B cell (primary cell): ENCODE measurements around the gene PIGC. TPM values are rescaled to one million over a fixed set of nuclear protein-coding genes. Genes with fewer than 3 reads are reported as not detected.

ENCODE experiments used
- ATAC-seq: fragments of 200-7000 bp; cut with Tn5 transposase; one replicate; pipeline ENCODE4 v1.10.0; 2021; ENCODE audit warnings: low read depth, mild to moderate bottlenecking, moderate number of reproducible peaks, moderate library complexity
- CTCF ChIA-PET: fragments of 350-600 bp; sonication (Branson Sonifier 250); formaldehyde crosslinking; loops from one replicate; lab custom pipeline; 2021; ENCODE audit warnings: antibody characterized with exemption, inconsistent platforms; lab: Charles Lee
- POLR2A ChIA-PET: fragments of 350-600 bp; sonication (Branson Sonifier 250); formaldehyde crosslinking; loops from one replicate; lab custom pipeline; 2021; ENCODE audit warnings: antibody characterized with exemption; lab: Charles Lee
- DNase-seq: peaks from one replicate; pipeline ENCODE4 v3.0.0; 2013
- H2AFZ ChIP-seq: 2 replicates; pipeline ENCODE4 v1.6.1; 2012; ENCODE audit warnings: mild to moderate bottlenecking, low read depth, low read length; ENCODE audit not compliant: insufficient read depth, poor library complexity, severe bottlenecking
- H3K27ac ChIP-seq, 2 donors: 1 replicate in 1 of 2; 2 replicates in 1 of 2; pipeline ENCODE4 v1.5.1; 2012 to 2013; ENCODE audit warnings: low read length in 2 of 2, mild to moderate bottlenecking in 2 of 2, moderate library complexity in 1 of 2
- H3K27me3 ChIP-seq, 4 experiments: fragments of 200-600 bp in 1 of 4; sonication (generic) in 1 of 4; replicated peaks in 1 of 4; 1 replicate in 2 of 4; 2 replicates in 2 of 4; pipeline versions ENCODE4 v1.6.1 to v1.7.0; 2013 to 2016; ENCODE audit warnings: low read length in 3 of 4, mild to moderate bottlenecking in 2 of 4, mixed read lengths in 1 of 4, moderate library complexity in 1 of 4; ENCODE audit not compliant: insufficient read depth in 4 of 4, control insufficient read depth in 3 of 4; ENCODE audit errors: control extremely low read depth in 1 of 4
- H3K36me3 ChIP-seq, 2 experiments: replicated peaks in 1 of 2; 1 replicate in 1 of 2; 2 replicates in 1 of 2; pipeline versions ENCODE4 v1.6.1 to v1.7.1; 2013; ENCODE audit warnings: low read length in 1 of 2; ENCODE audit not compliant: insufficient read depth in 2 of 2, control insufficient read depth in 1 of 2; ENCODE audit errors: control extremely low read depth in 1 of 2, extremely low read depth in 1 of 2
- H3K4me1 ChIP-seq, 2 donors: fragments of 200-600 bp in 1 of 2; sonication (generic) in 1 of 2; 1 replicate in 1 of 2; 2 replicates in 1 of 2; pipeline versions ENCODE4 v1.5.1 to v1.6.1; 2013 to 2017; ENCODE audit warnings: low read length in 2 of 2; ENCODE audit not compliant: control insufficient read depth in 2 of 2, insufficient read depth in 2 of 2
- H3K4me2 ChIP-seq: replicated peaks from 2 replicates; pipeline ENCODE3; 2012; ENCODE audit warnings: mild to moderate bottlenecking, low read depth, low read length; ENCODE audit not compliant: poor library complexity, severe bottlenecking
- H3K4me3 ChIP-seq, 5 experiments: fragments of 200-600 bp in 1 of 5; sonication (generic) in 1 of 5; 1 replicate in 3 of 5; 2 replicates in 2 of 5; pipeline versions ENCODE4 v1.5.1 to v1.7.0; 2011 to 2016; ENCODE audit warnings: low read length in 4 of 5, mild to moderate bottlenecking in 4 of 5, low read depth in 2 of 5, control low read depth in 1 of 5, moderate library complexity in 1 of 5; ENCODE audit not compliant: insufficient read depth in 1 of 5; ENCODE audit errors: control extremely low read depth in 1 of 5, extremely low read depth in 1 of 5
- H3K79me2 ChIP-seq: fragments of 200-600 bp; sonication (generic); one replicate; pipeline ENCODE4 v1.6.0; 2016; ENCODE audit warnings: low read length; ENCODE audit not compliant: control insufficient read depth, insufficient read depth
- H3K9ac ChIP-seq: fragments of 200-600 bp; sonication (generic); 2 replicates; pipeline ENCODE4 v1.6.1; 2017; ENCODE audit warnings: mild to moderate bottlenecking, low read length, moderate library complexity
- H3K9me3 ChIP-seq, 3 donors: one replicate each; pipeline versions ENCODE4 v1.6.1 to v1.7.1; 2013; ENCODE audit warnings: low read length in 2 of 3; ENCODE audit not compliant: control insufficient read depth in 2 of 3, insufficient read depth in 1 of 3; ENCODE audit errors: control extremely low read depth in 1 of 3
- H4K20me1 ChIP-seq: 2 replicates; pipeline ENCODE4 v1.6.0; 2012; ENCODE audit warnings: mild to moderate bottlenecking, low read length; ENCODE audit not compliant: insufficient read depth, control insufficient read depth, poor library complexity, severe bottlenecking
- H3K27ac Mint-ChIP-seq: one replicate; pipeline ENCODE4 v1.8.0; 2021; ENCODE audit warnings: mixed read lengths
- H3K27me3 Mint-ChIP-seq: one replicate; pipeline ENCODE4 v1.8.0; 2021; ENCODE audit warnings: mixed read lengths
- H3K4me1 Mint-ChIP-seq: one replicate; pipeline ENCODE4 v1.8.0; 2021; ENCODE audit warnings: mixed read lengths
- H3K4me3 Mint-ChIP-seq: one replicate; pipeline ENCODE4 v1.8.0; 2021; ENCODE audit warnings: mixed read lengths
- H3K9me3 Mint-ChIP-seq: one replicate; pipeline ENCODE4 v1.8.0; 2022; ENCODE audit warnings: mixed read lengths; ENCODE audit not compliant: insufficient read depth
- CTCF ChIP-seq: fragments of 200-600 bp; IDR thresholded peaks from one replicate; pipeline ENCODE4 v1.8.0; 2022; ENCODE audit warnings: antibody characterized with exemption, mild to moderate bottlenecking
- EZH2 ChIP-seq: IDR thresholded peaks from 2 replicates; pipeline ENCODE4 v1.6.1; 2012; ENCODE audit warnings: borderline replicate concordance, low read depth, mild to moderate bottlenecking, moderate library complexity, low read length; ENCODE audit not compliant: insufficient read depth, poor library complexity, severe bottlenecking
- WGBS: methylation state at CpG from one replicate; pipeline ENCODE4 v1.1.5; 2013; ENCODE audit warnings: missing lambda C conversion rate; ENCODE audit not compliant: insufficient coverage; 5-methylcytosine and 5-hydroxymethylcytosine counted together
- intact Hi-C: fragments of 100-400 bp; cut with micrococcal nuclease; formaldehyde crosslinking; loops from one replicate; pipeline ENCODE4 v1.10.0; 2022
- polyA plus RNA-seq: library from polyadenylated mRNA; depleted of rRNA; stranded (reverse); fragments of >200 nt; gene quantifications from 2 replicates; pipeline ENCODE4 v1.2.3, GENCODE V29; 2012
- total RNA-seq, 2 donors: library from RNA; stranded (reverse); fragments of 120-200 nt in 1 of 2; gene quantifications; 1 replicate in 1 of 2; 2 replicates in 1 of 2; pipeline versions ENCODE4 v1.2.3 to v1.2.4, GENCODE V29; 2013 to 2022

The PIGC gene
- total and polyA plus RNA-seq, 2 donors (not counting 1 experiment from before 2014, with no cell fraction given), result 16.2 to 28.8 TPM

- Histone ChIP-seq H3K36me3 (no peaks in the 10 kb centered on the region), H3K4me3 (no peak overlapping the region), H3K9ac (no peak overlapping the region), H3K27ac (no peak overlapping the region), H3K4me1 (no peaks in the 10 kb centered on the region), H4K20me1 (no peaks in the 10 kb centered on the region), H3K4me2 (no peak overlapping the region), H3K27me3 (peaks cover 0 to 2% (median 0%) of the 10 kb centered on the region in 4 experiments), H3K79me2 (no peaks in the 10 kb centered on the region), H3K9me3 (no peaks in the 10 kb centered on the region), H2AFZ (no peak overlapping the region)
- no peaks in the 10 kb centered on the region for H3K4me1 Mint-ChIP-seq
- intact Hi-C loops, result no loop called here
- CTCF ChIA-PET, result no interaction called here
- H3K27me3 Mint-ChIP-seq, result peaks cover 8% of the 10 kb centered on the region
- ATAC-seq, result no peak
- DNase-seq, result no peak
- TF ChIP-seq EZH2 (no peak), CTCF (no peak)
- WGBS, result no CpG with 5 or more reads among the region's 3 CpGs
- POLR2A ChIA-PET, result no interaction called here
- H3K27ac Mint-ChIP-seq, result no peak overlapping the region
- no peaks in the 10 kb centered on the region for H3K9me3 Mint-ChIP-seq
- no peak overlapping the region for H3K4me3 Mint-ChIP-seq
Observed at GRCh38 chr1:172467446-172467845, 23.6 kb upstream of the PIGC start.

GRCh38 chr1:172466795-172467407 lies 23.0 kb upstream of the PIGC start:
- Mint-ChIP-seq H3K9me3 (no peaks in the 10 kb centered on the region), H3K27me3 (peaks cover 8% of the 10 kb centered on the region), H3K27ac (no peak overlapping the region), H3K4me1 (no peaks in the 10 kb centered on the region), H3K4me3 (no peak overlapping the region)
- no peaks in the 10 kb centered on the region for H3K36me3 ChIP-seq
- no peak overlapping the region for H3K4me2 ChIP-seq
- H3K79me2 ChIP-seq, result no peaks in the 10 kb centered on the region
- TF ChIP-seq EZH2 (no peak), CTCF (no peak)
- WGBS, result 96% methylated on average over 3 of the region's 3 CpGs
- CTCF ChIA-PET, result no interaction called here
- H3K9me3 ChIP-seq, result no peaks in the 10 kb centered on the region
- ATAC-seq (no peak), DNase-seq (no peak)
- no peak overlapping the region for H2AFZ ChIP-seq
- no peaks in the 10 kb centered on the region for H3K27me3 ChIP-seq
- no peak overlapping the region for H3K27ac ChIP-seq
- no peak overlapping the region for H3K4me3 ChIP-seq
- no peak overlapping the region for H3K9ac ChIP-seq
- H3K4me1 ChIP-seq, result no peaks in the 10 kb centered on the region
- no peaks in the 10 kb centered on the region for H4K20me1 ChIP-seq
- POLR2A ChIA-PET, result no interaction called here
- intact Hi-C loops, result no loop called here
